Right forelimb (tissue), 1 donor: ENCODE data around the gene NME1.
A peak's percentile ranks its signal among the peaks of the same experiment; 100 is the strongest.
"Not testable (repeated sequence)": the region's sequence is repeated elsewhere in the genome, so short reads cannot be mapped to it uniquely, and the experiment has no call there.

ENCODE experiments used
- DNase-seq: peaks from one replicate; pipeline ENCODE4 v3.0.0-alpha.2; 2018

Gene NME1

DNA sequence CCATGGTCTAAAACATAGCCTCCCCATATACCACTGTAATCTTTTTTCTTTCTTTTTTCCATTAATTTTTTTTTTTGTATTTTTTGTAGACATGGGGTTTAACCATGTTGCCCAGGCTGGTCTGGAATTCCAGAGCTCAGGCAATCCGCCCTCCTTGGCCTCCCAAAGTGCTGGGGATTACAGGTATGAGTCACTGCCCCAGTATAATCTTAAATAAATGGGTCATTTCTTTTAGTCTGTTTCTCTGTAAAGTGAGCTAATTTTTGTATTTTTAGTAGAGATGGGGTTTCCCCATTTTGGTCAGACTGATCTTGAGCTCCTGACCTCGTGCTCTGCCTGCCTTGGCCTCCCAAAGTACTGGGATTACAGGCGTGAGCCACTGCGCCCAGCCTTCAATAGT lies 5.7 kb upstream of the NME1 start:
- no peak for DNase-seq

DNA sequence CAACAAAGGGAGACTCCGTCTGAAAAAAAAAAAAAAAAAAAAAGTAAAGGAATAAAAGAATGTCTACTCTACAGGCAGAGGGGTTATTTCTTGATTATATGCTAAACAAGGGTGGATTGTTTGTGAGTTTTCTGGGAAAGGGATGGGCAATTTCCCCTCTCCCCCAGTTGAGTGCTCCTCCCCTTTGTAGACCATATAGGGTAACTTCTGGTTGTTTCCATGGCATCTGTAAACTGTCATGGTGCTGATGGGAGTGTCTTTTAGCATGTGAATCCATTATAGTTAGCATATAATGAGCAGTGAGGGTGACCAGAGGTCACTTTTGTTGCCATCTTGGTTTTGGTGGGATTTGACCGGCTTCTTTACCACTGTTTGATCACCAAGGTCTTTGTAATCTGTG lies 4.2 kb upstream of the NME1 start:
- no peak for DNase-seq

DNA sequence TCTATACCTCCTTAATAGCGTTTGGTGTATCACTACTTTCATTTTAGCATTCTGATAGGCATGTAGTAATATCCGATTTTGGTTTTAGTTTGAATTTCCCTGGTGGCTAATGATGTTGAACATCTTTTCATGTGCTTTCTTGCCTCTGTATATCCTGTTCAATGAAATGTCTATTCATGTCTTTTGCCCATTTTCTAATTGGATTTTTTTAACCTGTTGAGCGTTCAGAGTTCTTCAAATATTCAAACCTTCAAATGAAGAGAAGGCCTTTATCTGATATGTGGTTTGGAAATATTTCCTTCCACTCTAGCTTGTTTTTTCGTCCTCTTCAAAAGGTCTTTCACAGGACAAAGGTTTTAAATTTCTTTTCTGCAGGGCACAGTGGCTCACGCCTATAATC lies 2.4 kb upstream of the NME1 start:
- no peak for DNase-seq

DNA sequence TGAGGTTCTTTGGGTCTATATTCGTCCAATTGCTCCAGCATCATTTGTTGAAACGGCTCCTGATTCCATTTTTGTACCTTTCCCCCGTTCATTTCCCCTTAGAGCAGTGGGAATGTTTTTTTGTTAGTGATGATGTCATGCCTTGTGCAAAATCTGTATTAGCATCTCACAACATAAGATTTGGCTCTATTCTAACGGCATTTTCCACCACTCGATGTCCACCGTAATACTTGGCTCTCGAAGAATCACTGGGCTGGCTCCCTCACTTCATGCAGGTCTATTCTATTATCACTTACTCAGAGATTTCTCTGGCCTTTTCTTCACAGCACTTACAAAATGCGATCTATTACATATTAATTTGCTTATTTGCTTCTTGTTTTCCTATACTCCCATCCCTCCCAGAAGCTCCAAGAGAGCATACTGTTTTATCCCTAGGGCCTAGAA lies 571 bp upstream of the NME1 start:
- no peak for DNase-seq

DNA sequence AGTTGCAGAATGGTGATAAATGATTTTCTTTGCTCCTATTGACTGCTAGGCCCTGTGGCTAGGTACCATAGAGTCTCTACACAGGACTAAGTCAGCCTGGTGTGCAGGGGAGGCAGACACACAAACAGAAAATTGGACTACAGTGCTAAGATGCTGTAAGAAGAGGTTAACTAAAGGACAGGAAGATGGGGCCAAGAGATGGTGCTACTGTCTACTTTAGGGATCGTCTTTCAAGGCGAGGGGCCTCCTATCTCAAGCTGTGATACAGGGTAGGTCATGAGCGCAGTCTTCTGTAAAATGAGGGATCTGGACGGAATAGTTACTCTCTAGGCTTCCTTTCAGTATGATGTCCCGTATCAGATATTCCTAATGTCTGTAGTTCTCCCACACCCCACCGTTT lies 817 bp downstream of the NME1 start:
- no peak for DNase-seq

DNA sequence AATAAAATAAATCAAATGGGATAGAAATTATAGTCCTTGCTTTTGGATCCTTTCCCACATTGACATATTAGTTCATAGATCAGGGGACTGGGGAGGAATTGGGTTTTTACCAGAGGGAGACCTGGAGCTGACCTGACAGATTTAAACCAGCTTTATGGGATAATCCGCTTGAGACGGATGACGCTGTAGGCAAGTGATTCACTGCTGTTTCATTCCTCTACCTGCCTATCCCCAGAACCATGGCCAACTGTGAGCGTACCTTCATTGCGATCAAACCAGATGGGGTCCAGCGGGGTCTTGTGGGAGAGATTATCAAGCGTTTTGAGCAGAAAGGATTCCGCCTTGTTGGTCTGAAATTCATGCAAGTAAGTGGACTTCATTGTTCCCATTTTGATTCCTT lies 2.1 kb downstream of the NME1 start:
- DNase-seq = no peak

DNA sequence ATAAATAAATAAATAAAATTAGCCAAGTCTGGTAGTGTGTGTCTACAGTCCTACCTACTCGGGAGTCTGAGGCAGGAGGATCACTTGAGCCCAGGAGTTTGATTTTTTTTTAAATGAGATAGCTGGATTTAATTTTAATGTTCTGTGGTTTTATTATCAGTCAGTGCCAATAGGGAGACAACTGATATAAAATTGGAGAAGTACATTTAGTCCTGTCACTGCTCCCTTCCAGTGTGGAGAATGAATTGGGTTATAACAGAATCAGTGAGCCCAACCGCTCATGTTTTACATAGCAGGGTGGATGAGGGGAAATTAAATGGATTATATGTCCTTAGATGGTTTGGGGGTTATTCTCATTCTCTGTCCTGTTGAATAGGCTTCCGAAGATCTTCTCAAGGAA lies 6.2 kb downstream of the NME1 start:
- no peak for DNase-seq

DNA sequence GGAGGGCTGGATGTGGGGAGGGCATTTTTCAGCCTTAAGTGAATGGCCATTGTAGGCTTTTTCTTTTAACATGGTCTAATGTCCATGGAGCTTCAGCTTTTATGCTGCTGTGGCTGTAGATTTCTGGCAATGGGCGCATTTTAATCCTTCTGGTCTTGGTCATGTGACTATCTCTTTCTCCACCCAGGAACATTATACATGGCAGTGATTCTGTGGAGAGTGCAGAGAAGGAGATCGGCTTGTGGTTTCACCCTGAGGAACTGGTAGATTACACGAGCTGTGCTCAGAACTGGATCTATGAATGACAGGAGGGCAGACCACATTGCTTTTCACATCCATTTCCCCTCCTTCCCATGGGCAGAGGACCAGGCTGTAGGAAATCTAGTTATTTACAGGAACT lies 8.2 kb downstream of the NME1 start:
- DNase-seq = no peak

DNA sequence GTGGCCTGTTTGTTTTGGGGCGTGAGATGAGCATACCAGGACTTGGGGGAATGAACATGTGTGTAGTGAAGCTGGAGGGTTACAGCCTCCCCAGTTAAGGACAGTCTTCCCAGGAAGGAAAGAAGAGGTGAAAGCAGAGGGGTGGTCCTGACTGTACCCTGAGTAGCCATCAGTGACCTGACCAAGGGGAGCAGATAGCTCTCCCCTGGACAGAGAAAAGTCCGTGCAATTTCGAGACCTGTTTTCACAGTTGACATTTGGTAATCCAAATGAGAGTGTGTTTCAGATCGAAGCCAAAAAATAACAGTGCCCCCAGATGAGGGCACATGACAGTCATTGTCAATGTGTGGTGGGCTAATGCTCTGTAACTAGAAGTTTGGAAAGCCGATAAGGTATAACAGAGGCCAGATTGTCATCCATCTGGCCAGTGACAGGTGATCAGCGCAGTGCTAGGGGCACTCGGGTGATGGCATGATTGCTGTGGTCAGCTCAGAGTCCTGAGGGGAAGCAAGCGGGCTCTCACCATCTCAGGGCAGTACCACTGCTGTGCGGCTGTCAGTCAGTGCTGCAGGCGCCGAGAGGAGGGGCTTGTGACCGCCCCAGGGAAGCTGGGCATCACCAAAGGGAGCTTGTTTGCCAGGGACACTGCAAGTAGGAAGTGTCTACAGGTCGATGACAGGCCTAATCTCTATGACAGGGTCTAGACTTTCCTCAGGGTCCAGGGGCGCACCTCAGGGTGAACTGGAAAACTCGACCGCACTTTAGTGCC lies 11.7 kb downstream of the NME1 start:
- no peak for DNase-seq

DNA sequence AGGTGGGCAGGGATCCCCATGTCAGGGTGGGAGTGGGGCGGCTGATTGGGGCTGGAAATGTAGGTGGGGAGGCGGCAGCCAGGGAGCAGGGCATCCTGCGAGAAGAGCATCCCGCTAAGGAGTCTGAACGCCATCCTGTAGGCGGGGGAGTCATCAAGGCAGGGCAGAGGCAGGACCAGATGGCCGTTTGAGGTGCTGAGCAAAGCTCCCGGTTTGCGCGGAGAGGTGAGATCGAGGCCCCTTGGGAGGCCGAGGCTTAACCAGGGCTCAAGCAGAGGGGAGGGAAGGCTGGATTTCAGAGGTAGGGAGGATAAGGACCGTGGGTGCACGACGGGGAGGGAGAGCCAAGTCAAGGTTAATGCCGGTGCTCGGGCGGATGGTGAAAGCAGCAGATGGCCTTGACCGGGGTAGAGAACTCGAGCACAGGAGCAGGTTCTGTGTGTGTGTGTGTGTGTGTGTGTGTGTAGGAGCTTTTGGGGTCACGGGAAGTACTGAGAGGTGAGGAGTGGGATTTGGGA lies 12.4 kb downstream of the NME1 start:
- no peak for DNase-seq

DNA sequence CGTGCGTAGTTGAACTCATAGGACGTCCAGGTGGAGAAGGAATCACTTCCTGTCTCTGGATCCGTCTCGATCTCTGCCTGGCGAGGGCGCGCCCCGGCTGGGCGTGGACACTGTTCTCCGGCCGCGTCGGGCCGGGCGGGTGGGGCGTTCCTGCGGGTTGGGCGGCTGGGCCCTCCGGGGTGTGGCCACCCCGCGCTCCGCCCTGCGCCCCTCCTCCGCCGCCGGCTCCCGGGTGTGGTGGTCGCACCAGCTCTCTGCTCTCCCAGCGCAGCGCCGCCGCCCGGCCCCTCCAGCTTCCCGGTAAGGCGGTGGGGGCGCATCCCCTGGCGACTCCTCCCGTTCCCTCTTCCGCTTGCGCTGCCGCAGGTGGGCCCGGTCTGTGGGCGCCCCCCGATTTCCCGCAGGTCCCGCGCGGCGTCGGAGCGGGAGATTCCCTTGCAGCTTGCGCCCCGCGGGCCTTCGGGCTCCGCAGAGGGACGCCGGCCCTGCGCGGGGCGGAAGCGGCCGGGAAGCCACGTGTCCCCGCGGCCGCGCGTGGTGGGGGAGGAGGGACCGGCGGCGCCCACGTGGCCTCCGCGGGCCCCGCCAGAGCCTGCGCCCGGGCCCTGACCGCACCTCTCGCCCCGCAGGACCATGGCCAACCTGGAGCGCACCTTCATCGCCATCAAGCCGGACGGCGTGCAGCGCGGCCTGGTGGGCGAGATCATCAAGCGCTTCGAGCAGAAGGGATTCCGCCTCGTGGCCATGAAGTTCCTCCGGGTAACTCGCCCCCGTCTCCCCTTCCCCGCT lies 13.0 kb downstream of the NME1 start, which contains the start of gene NME2:
Gene NME2, plus strand, starts transcription at position 214 of the 789 bp plus-strand sequence. Its CDS starts 420 bp downstream, at position 634.
- peak; percentile 94 for DNase-seq

DNA sequence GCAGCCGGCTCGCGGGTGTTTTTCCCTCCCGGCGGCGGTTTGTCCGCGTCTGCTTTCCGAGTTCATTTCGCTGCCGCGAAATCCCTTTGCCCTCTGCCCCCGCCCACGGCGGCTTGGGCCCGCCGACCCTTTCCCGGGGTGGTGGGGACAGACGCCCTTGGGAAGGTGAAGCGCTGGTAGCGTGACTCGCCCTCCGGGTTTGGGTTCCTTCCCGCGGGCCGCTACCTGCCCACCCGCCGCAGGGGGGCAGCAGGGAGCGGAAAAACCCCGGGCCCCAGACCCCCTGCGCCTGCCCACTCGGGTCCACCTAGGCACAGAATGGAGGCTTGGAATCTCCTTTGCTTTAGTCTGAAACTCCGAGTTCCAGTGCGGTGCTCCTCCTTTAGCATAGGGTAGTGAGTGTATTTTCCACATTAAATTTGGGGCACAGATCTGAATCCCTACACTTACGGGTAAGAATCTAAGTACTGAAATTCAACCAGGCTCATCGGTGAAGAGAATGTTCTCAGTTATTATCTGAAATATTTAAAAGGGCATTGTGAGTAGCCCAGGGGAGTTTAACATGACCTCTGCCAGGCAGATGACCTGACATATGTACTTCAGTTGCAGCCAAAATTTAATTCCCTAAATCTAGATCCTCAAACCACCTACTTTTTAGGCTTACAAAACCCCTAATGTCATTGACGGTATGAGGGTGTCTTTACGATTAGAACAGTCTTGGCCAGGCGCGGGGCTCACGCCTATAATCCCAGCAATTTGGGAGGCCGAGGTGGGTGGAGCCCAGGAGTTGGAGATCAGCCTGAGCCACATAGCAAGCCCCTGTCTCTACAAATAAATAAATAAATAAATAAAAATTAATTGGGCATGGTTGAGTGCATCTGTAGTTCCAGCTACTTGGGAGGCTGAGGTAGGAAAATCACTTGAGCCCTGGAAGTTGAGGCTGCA lies 13.9 kb downstream of the NME1 start:
- peak; percentile 77 for DNase-seq

DNA sequence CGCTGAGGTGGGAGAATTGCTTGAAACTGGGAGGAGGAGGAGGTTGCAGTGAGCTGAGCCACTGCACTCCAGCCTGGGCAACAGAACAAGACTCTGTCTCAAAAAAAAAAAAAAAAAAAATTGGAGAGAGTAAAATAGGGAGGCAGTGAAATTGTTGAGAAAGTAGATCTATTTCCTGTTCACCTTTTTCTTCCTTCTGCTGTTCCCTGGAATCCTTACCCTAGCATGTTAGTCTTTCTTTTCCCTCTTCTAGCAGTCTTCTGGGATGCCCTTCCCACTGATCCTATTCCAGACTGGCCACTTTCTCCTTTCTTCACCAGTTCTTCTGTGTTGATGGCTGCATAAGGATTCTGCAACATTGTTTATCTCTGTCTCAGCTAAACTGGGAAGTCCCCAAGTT lies 16.0 kb downstream of the NME1 start:
- no peak for DNase-seq

DNA sequence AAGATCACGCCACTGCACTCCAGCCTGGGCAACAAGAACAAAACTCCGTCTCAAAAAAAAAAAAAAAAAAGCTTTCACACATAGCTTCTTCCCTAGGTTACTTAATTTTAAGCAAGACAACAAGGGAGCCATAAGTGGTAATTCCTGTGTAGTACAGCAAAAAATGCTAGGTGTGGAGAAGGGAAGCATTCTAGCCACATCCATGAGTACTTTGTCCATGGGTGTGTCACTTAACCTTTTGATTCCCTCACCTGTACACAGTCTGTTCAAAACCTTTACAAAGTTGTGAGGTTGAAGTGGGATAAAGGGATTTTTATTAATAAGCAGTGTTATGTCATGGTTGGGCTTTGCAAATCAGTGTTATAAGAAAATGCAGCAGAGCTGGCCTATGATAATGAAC lies 17.4 kb downstream of the NME1 start:
- DNase-seq = no peak

DNA sequence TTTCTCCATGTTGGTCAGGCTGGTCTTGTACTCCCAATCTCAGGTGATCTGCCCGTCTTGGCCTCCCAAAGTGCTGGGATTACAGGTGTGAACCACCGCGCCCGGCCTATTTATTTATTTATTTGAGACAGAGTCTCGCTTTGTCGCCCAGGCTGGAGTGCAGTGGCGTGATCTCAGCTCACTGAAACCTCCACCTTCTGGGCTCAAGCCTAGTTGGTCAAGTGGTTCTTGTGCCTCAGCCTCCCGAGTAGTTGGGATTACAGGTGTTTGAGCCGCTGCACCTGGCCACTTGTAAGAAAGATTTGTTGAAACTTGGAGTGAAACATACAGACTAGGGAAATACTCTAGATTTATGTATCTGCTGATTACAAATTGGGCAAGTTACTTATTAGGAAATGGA lies 18.7 kb downstream of the NME1 start:
- not testable (repeated sequence) for DNase-seq

DNA sequence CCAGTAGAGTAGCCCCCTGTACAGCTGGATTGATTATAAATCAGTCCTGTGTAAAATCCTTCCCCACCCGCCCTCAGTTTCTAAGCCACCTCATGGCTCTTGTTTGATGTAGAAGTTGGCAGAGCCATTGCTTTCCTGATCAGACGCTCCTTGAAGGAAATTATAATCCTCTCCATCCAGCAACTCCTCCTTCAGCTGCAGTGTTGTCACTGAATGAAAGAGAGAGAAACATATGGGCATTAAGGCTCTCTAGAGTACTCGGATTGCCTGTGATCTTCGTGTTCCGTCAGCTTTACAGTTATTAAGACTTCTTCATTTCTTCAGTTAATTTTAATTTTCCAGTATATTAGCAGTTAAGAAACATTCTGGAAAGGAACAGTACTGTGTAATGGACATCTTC lies 27.1 kb downstream of the NME1 start:
- DNase-seq = no peak

DNA sequence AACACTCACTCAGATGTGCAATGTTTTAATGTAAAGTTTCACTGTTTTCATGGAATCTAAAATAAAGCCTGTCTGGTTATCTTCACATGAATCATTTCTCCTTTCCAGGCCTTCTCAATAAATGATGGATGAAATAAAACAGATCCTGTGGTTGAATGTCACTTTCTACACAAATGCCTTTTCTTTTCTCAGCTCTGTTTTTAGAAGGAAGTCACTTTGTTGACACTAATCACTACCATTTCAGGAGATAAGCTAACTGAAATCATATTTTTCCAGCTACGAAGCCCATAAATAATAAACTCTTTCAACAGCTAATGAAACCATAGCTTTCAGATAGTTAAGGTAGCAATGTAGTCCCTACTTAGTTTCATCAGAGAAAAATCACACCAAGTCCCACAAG lies 30.8 kb downstream of the NME1 start:
- no peak for DNase-seq

DNA sequence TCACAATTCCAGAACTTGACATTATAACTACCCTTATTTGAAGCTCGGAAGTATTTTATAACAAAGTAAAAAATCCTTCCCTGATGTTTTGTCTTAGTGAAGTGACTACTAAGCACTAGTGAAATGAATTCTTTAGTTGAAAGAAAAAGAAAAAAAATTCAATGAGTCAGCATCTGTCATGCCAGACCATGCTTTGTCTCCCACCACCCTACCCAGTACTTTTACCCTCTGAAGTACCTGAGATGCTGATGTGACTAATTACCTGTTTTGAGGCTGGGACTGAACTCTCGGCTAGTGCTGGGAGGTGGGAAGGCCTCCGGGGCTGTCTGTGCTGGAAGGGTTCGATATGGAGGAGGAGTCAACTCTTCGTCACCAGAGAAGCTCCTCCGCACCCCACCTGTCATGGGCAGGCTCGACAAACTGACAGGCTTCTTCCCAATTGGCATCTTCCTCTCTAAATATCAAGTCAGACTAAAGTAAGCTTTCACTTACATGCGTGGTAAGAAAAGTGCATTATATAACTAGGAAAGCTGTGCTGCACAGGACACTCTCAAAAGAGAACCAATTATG lies 32.5 kb downstream of the NME1 start:
- no peak for DNase-seq

DNA sequence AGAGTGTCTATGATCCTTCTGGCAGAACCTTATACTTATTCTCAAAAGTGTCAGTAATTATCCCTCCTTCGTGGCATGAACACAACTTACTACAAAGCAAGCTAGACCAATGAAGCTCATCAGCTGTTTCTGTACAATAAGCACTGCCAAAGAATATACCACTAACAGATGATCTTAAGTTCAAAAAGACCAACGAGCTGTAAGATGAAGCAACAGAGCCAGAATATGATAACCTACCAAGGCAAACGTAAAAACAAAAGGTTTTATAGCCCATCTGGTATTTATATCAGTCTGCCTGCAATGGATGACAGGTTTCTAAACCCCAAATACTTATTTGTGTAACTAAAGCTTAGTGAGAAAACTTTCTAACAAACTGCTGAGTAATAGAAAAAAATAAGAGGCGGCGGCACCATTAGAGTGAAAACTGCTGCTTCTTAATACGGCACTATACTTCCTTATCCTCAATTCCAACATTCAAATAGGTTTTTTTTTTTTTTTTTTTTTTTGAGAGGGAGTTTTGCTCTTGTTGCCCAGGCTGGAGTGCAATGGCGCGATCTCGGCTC lies 35.0 kb downstream of the NME1 start:
- no peak for DNase-seq

DNA sequence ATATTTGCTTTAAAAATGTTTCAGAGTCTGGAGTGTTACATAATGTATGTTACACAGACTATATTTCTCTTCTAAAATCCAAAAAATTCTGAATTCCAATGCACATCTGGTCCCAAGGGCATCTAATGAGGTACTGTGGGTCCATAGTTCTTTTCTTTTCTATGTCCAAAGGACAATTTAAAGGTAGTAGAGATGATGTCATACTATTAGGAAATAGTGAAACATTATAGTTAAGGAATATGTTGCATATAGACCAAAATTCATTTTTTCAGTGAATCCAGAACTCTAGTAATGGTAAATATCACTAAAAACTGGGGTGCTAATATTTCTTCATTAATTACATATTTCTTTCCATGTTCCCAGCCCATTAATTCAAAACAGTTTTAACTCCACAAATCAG lies 35.8 kb downstream of the NME1 start:
- DNase-seq = no peak

DNA sequence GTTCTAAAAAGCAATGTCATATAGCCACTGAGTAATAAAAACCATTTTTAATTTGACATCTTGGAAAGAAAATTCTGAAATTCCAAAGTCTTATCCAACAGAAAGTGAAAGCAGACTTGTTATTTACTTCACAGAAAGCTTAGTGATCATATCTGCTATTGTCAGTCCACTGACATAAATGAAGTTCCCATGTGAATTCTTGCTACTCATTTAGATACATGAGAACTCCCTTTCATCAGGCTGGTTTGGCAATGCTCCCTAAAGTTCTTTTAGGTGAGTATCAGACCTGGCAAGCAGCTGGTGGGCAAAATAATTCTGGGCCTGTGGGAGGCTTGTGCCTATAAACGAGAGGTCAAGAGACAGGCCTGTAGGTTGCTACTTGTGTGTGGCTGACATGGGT lies 36.3 kb downstream of the NME1 start:
- DNase-seq = no peak

DNA sequence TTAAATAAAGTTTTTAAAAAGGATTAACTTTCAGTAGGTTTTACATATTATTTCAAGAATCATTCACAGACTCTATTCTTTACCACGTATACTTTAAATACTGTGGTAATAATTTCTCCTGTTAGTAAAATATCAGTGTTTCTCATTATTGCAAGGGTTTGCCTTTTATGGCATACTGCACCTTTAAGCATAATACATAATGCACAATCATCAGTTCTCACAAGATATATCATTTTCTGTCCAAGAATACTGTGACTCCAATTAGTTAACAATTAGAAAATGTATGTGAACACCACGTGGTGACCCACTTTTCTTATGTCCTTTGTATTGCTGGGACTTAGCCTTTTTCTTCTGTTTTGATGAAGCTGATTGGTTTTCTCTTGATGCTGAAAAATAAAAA lies 38.5 kb downstream of the NME1 start:
- no peak for DNase-seq
